Loucy (cell line): ENCODE measurements around the gene KCNK13.

ENCODE experiments used
- CTCF ChIP-seq: fragments of 200-600 bp; sonication (generic); conservative IDR thresholded peaks from 2 replicates; pipeline ENCODE4 v1.5.1; 2014; ENCODE audit warnings: mild to moderate bottlenecking, antibody characterized with exemption, low read length
- EZH2phosphoT487 ChIP-seq: fragments of 200-600 bp; IDR thresholded peaks from 2 replicates; pipeline ENCODE4 v1.6.1; 2018; ENCODE audit warnings: antibody characterized with exemption, mild to moderate bottlenecking, moderate library complexity, borderline replicate concordance

DNA sequence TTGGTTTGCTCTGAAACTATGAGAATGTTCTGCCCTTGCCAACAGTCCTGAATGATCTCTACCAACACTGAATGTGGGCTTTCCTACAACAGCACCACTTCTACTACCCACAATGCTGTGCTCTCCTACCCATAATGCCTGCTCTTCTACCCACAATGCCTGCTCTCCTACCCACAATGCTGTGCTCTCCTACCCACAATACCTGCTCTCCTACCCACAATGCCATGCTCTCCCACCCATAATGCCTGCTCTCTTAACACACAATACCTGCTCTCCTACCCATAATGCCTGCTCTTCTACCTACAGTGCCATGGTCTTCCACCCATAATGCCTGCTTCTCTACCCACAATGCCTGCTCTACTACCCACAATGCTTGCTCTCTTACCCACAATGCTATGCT, 92.3 kb downstream of the KCNK13 start:
- TF ChIP-seq CTCF (no peak), EZH2phosphoT487 (no peak)
